Caco-2 (cell line): Measurements from ENCODE around the gene OTOL1. TPM values are rescaled to one million over a fixed set of nuclear protein-coding genes. Genes with fewer than 3 reads are reported as not detected.

ENCODE experiments used
- BruUV-seq: library from RNA; stranded (reverse); fragments of 400-500 nt; replicated peaks from 2 replicates; lab custom pipeline; 2021; lab: Mats Ljungman, UMichigan
- CTCF ChIA-PET: fragments of 300-600 bp; sonication (Branson Sonifier 250); formaldehyde crosslinking; loops from one replicate; lab custom pipeline; 2022; ENCODE audit warnings: antibody characterized with exemption; lab: Charles Lee
- POLR2A ChIA-PET: fragments of 300-600 bp; sonication (Branson Sonifier 250); formaldehyde crosslinking; loops from one replicate; lab custom pipeline; 2022; ENCODE audit warnings: antibody characterized with exemption; lab: Charles Lee
- DNase-seq, 2 experiments: peaks; one replicate each; pipeline versions ENCODE4 v3.0.0 to v3.0.0-alpha.2; 2020 to 2022
- H3K27me3 ChIP-seq: replicated peaks from 2 replicates; pipeline ENCODE4 v1.6.0; 2011; ENCODE audit warnings: low read length; ENCODE audit not compliant: control insufficient read depth, insufficient read depth
- H3K36me3 ChIP-seq: 2 replicates; pipeline ENCODE4 v1.5.1; 2011; ENCODE audit warnings: low read length; ENCODE audit not compliant: control insufficient read depth, insufficient read depth
- H3K4me1 ChIP-seq: fragments of 250-450 bp; sonication (Bioruptor Pico); 2 replicates; pipeline ENCODE4 v1.5.1; 2020; ENCODE audit warnings: mild to moderate bottlenecking
- H3K4me3 ChIP-seq: 2 replicates; pipeline ENCODE4 v1.5.1; 2011; ENCODE audit warnings: low read depth, mild to moderate bottlenecking, control low read depth, low read length
- H3K9me3 ChIP-seq: fragments of 250-450 bp; sonication (Bioruptor Pico); 2 replicates; pipeline ENCODE4 v1.5.1; 2020; ENCODE audit warnings: mild to moderate bottlenecking, moderate library complexity
- H3K27ac Mint-ChIP-seq: one replicate; pipeline ENCODE4 v1.8.0; 2022; ENCODE audit warnings: mixed read lengths; ENCODE audit not compliant: unreplicated experiment
- H3K27me3 Mint-ChIP-seq: one replicate; pipeline ENCODE4 v1.8.0; 2022; ENCODE audit warnings: mixed read lengths; ENCODE audit not compliant: insufficient read depth, unreplicated experiment
- H3K36me3 Mint-ChIP-seq: one replicate; pipeline ENCODE4 v1.8.0; 2022; ENCODE audit warnings: mild to moderate bottlenecking, mixed read lengths; ENCODE audit not compliant: insufficient read depth, unreplicated experiment
- H3K4me1 Mint-ChIP-seq: one replicate; pipeline ENCODE4 v1.8.0; 2022; ENCODE audit warnings: low read depth, mixed read lengths; ENCODE audit not compliant: unreplicated experiment
- H3K4me3 Mint-ChIP-seq: one replicate; pipeline ENCODE4 v1.8.0; 2022; ENCODE audit warnings: mild to moderate bottlenecking, moderate library complexity, mixed read lengths; ENCODE audit not compliant: unreplicated experiment
- H3K9me3 Mint-ChIP-seq: one replicate; pipeline ENCODE4 v1.8.0; 2022; ENCODE audit warnings: mixed read lengths; ENCODE audit not compliant: unreplicated experiment
- intact Hi-C: fragments of 100-400 bp; cut with micrococcal nuclease; formaldehyde crosslinking; loops from one replicate; pipeline ENCODE4 v1.10.0; 2022; ENCODE audit not compliant: unreplicated experiment
- total RNA-seq: library from RNA; stranded (reverse); gene quantifications from 2 replicates; pipeline ENCODE4 v1.2.3, GENCODE V29; 2022
- TF ChIP-seq, protein P1 (sequence below), 2 experiments: fragments of 200-600 bp in 1 of 2; IDR thresholded peaks; 1 replicate in 1 of 2; 2 replicates in 1 of 2; pipeline versions ENCODE4 v1.5.1 to v1.8.0; 2011 to 2022; ENCODE audit warnings: antibody characterized with exemption in 1 of 2, control low read depth in 1 of 2, inconsistent platforms in 1 of 2, low read depth in 1 of 2, low read length in 1 of 2, mild to moderate bottlenecking in 1 of 2, moderate library complexity in 1 of 2; ENCODE audit not compliant: insufficient read depth in 1 of 2, severe bottlenecking in 1 of 2, unreplicated experiment in 1 of 2

OTOL1 gene
- total RNA-seq, 1 experiment from 2014 or later: not detected

- H3K4me1 ChIP-seq: no peaks in the 10 kb centered on the region
- H3K4me3 ChIP-seq: no peak overlapping the region
- no peak overlapping the region for H3K4me3 Mint-ChIP-seq
- TF ChIP-seq, protein P1, sequence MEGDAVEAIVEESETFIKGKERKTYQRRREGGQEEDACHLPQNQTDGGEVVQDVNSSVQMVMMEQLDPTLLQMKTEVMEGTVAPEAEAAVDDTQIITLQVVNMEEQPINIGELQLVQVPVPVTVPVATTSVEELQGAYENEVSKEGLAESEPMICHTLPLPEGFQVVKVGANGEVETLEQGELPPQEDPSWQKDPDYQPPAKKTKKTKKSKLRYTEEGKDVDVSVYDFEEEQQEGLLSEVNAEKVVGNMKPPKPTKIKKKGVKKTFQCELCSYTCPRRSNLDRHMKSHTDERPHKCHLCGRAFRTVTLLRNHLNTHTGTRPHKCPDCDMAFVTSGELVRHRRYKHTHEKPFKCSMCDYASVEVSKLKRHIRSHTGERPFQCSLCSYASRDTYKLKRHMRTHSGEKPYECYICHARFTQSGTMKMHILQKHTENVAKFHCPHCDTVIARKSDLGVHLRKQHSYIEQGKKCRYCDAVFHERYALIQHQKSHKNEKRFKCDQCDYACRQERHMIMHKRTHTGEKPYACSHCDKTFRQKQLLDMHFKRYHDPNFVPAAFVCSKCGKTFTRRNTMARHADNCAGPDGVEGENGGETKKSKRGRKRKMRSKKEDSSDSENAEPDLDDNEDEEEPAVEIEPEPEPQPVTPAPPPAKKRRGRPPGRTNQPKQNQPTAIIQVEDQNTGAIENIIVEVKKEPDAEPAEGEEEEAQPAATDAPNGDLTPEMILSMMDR (IDR thresholded peaks at IDR 0.05; ENCODE audit: insufficient read depth in 1 of 2, low read depth in 1 of 2, low read length in 1 of 2, severe bottlenecking in 1 of 2, unreplicated experiment in 1 of 2): no peak
- no peaks in the 10 kb centered on the region for H3K36me3 ChIP-seq
- H3K4me1 Mint-ChIP-seq: no peaks in the 10 kb centered on the region
- ChIA-PET CTCF (interaction anchor here (0.6 kb wide), 1 partner anchor 312 kb away, joined by 3 read pairs; no protein-coding TSS in a partner anchor), POLR2A (no interaction called here)
- no peak overlapping the region for H3K27ac Mint-ChIP-seq
- no peak for DNase-seq
- BruUV-seq: no TSS peak
- intact Hi-C loops: no loop called here
- H3K9me3 ChIP-seq: no peaks in the 10 kb centered on the region
- H3K36me3 Mint-ChIP-seq: no peaks in the 10 kb centered on the region
- H3K27me3 ChIP-seq: peaks cover 2% of the 10 kb centered on the region; the same call in 1 of the 2 replicates
- H3K27me3 Mint-ChIP-seq: peaks cover 15% of the 10 kb centered on the region
- no peaks in the 10 kb centered on the region for H3K9me3 Mint-ChIP-seq
These were observed 56.5 kb downstream of the OTOL1 start for GRCh38 chr3:161552984-161553560.

Other genes starting within 250 kb of the OTOL1 start
- gene SPTSSB, start 125.3 kb upstream of the OTOL1 start, total RNA-seq: 45.9 and 51.6 TPM in 2 replicates